ENCODE data around the gene ESYT2. TPM values are rescaled to one million over a fixed set of nuclear protein-coding genes. Genes with fewer than 3 reads are reported as not detected.
A peak's percentile ranks its signal among the peaks of the same experiment; 100 is the strongest.

Gene ESYT2
- total and polyA plus RNA-seq, 9 of the 15 experiments (the other 6 are each of a cell fraction or from before 2014, with no cell fraction given) = 5.8 to 86.9 (median 64.7) TPM

DNA sequence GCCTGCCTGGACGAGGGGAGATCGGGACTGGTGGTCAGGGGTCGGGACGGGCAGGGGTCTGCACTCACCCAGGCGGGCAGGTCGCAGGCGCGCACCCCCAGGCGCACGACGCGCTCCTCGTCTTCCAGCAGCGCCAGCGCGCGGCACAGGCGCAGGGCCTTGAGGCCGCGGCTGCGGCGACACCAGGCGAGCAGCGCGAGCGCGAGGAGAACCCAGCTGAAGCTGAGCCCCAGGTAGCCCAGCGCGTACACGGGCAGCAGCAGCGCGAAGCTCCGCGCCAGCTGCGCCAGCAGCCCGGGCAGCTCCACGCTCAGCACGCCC is 328 bp downstream of the ESYT2 start (continued):
- TF ChIP-seq, protein P1, sequence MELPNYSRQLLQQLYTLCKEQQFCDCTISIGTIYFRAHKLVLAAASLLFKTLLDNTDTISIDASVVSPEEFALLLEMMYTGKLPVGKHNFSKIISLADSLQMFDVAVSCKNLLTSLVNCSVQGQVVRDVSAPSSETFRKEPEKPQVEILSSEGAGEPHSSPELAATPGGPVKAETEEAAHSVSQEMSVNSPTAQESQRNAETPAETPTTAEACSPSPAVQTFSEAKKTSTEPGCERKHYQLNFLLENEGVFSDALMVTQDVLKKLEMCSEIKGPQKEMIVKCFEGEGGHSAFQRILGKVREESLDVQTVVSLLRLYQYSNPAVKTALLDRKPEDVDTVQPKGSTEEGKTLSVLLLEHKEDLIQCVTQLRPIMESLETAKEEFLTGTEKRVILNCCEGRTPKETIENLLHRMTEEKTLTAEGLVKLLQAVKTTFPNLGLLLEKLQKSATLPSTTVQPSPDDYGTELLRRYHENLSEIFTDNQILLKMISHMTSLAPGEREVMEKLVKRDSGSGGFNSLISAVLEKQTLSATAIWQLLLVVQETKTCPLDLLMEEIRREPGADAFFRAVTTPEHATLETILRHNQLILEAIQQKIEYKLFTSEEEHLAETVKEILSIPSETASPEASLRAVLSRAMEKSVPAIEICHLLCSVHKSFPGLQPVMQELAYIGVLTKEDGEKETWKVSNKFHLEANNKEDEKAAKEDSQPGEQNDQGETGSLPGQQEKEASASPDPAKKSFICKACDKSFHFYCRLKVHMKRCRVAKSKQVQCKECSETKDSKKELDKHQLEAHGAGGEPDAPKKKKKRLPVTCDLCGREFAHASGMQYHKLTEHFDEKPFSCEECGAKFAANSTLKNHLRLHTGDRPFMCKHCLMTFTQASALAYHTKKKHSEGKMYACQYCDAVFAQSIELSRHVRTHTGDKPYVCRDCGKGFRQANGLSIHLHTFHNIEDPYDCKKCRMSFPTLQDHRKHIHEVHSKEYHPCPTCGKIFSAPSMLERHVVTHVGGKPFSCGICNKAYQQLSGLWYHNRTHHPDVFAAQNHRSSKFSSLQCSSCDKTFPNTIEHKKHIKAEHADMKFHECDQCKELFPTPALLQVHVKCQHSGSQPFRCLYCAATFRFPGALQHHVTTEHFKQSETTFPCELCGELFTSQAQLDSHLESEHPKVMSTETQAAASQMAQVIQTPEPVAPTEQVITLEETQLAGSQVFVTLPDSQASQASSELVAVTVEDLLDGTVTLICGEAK (IDR thresholded peaks at IDR 0.05) = no peak
- TF ChIP-seq, protein P1 (CRISPR knock-in tag; IDR thresholded peaks at IDR 0.05) = no peak
- TF ChIP-seq SLC30A9 (CRISPR knock-in tag; IDR thresholded peaks at IDR 0.05) (no peak), FUS (optimal IDR thresholded peaks at IDR 0.05; ENCODE audit: low read depth, low read length) (peak; percentile 17), TFAP4 (CRISPR knock-in tag; IDR thresholded peaks at IDR 0.05; ENCODE audit: borderline replicate concordance) (peak; percentile 63), LARP7 (IDR thresholded peaks at IDR 0.05) (no peak), RFX1 (IDR thresholded peaks at IDR 0.05) (no peak), SMAD2 (IDR thresholded peaks at IDR 0.05; ENCODE audit: low read depth, low read length) (no peak), TOE1 (IDR thresholded peaks at IDR 0.05; ENCODE audit: borderline replicate concordance) (no peak), TOE1 (CRISPR knock-in tag; IDR thresholded peaks at IDR 0.05; ENCODE audit: borderline replicate concordance, low read depth) (peak; percentile 81; the same call in 1 of the 2 replicates), TAF7 (tag; IDR thresholded peaks at IDR 0.05) (no peak), NFXL1 (CRISPR knock-in tag; IDR thresholded peaks at IDR 0.05) (no peak), NEUROD1 (IDR thresholded peaks at IDR 0.05; ENCODE audit: borderline replicate concordance, low read depth, low read length, partially characterized antibody) (no peak), MIER1 (IDR thresholded peaks at IDR 0.05; ENCODE audit: low read depth) (no peak), HDAC1 (IDR thresholded peaks at IDR 0.05) (peak in 1 of 2 experiments; percentile 0; a peak in 1 of 4 replicates)

All from K562 (cell line).